BJ (cell line): ENCODE data around the gene OR52H1. TPM values are rescaled to one million over a fixed set of nuclear protein-coding genes. Genes with fewer than 3 reads are reported as not detected.

Experiments used
- CTCF ChIA-PET: fragments of 350-600 bp; formaldehyde crosslinking; extraction: SDS; loops from one replicate; lab custom pipeline; 2021; ENCODE audit warnings: antibody characterized with exemption, inconsistent platforms; lab: Yijun Ruan, JAX
- POLR2A ChIA-PET: fragments of 300-600 bp; sonication (Branson Sonifier 250); formaldehyde crosslinking; extraction: SDS; loops from one replicate; lab custom pipeline; 2021; ENCODE audit warnings: antibody characterized with exemption; lab: Charles Lee
- DNase-seq: peaks from one replicate; pipeline ENCODE4 v3.0.0-alpha.2; 2011; ENCODE audit warnings: low read depth
- H3K27me3 ChIP-seq: 2 replicates; pipeline ENCODE4 v1.6.0; 2011; ENCODE audit warnings: low read length; ENCODE audit not compliant: control insufficient read depth, insufficient read depth
- H3K36me3 ChIP-seq: 2 replicates; pipeline ENCODE4 v1.5.1; 2011; ENCODE audit warnings: low read length; ENCODE audit not compliant: control insufficient read depth, insufficient read depth
- H3K4me3 ChIP-seq: 2 replicates; pipeline ENCODE4 v1.5.1; 2011; ENCODE audit warnings: low read depth, mild to moderate bottlenecking, control low read depth, low read length
- CTCF ChIP-seq: IDR thresholded peaks from 2 replicates; pipeline ENCODE4 v1.5.1; 2011; ENCODE audit warnings: low read depth, mild to moderate bottlenecking, control low read depth, inconsistent platforms, low read length, moderate library complexity; ENCODE audit not compliant: insufficient read depth
- polyA plus RNA-seq: library from polyadenylated mRNA; depleted of rRNA; stranded (reverse); fragments of >200 nt; gene quantifications from 2 replicates; pipeline ENCODE4 v1.2.3, GENCODE V29; 2011

OR52H1 gene
- polyA plus RNA-seq, 1 experiment = not detected

GRCh38 chr11:5553343-5553742, 5.0 kb upstream of the OR52H1 start:
- Histone ChIP-seq H3K27me3 (no peaks in the 10 kb centered on the region; the same call in 1 of the 2 replicates), H3K36me3 (no peaks in the 10 kb centered on the region), H3K4me3 (no peak overlapping the region)
- TF ChIP-seq CTCF = no peak
- no peak for DNase-seq
- POLR2A ChIA-PET = no interaction called here
- CTCF ChIA-PET = interaction anchor here (0.8 kb wide), 1 partner anchor 77 kb away, joined by 3 read pairs; no protein-coding TSS in a partner anchor

GRCh38 chr11:5550440-5551095, 2.2 kb upstream of the OR52H1 start:
- Histone ChIP-seq H3K27me3 (no peaks in the 10 kb centered on the region), H3K4me3 (no peak overlapping the region), H3K36me3 (no peaks in the 10 kb centered on the region)
- TF ChIP-seq CTCF = no peak
- ChIA-PET CTCF (no interaction called here), POLR2A (no interaction called here)
- peak; percentile 51 for DNase-seq

- CTCF ChIA-PET = interaction anchor here (0.6 kb wide), 1 partner anchor 79 kb away, joined by 4 read pairs; no protein-coding TSS in a partner anchor
- Histone ChIP-seq H3K4me3 (no peak overlapping the region), H3K27me3 (no peaks in the 10 kb centered on the region), H3K36me3 (no peaks in the 10 kb centered on the region)
- no peak for DNase-seq
- POLR2A ChIA-PET = no interaction called here
- no peak for TF ChIP-seq CTCF
Observed at GRCh38 chr11:5547982-5548381, 358 bp downstream of the OR52H1 start.

GRCh38 chr11:5546457-5546856, 1.9 kb downstream of the OR52H1 start:
- no peak for DNase-seq
- ChIA-PET POLR2A (no interaction called here), CTCF (no interaction called here)
- TF ChIP-seq CTCF = no peak
- Histone ChIP-seq H3K27me3 (no peaks in the 10 kb centered on the region), H3K36me3 (no peaks in the 10 kb centered on the region), H3K4me3 (no peak overlapping the region)

- Histone ChIP-seq H3K36me3 (no peaks in the 10 kb centered on the region), H3K4me3 (no peak overlapping the region), H3K27me3 (no peaks in the 10 kb centered on the region)
- DNase-seq = no peak
- POLR2A ChIA-PET = no interaction called here
- TF ChIP-seq CTCF = no peak
- CTCF ChIA-PET = no interaction called here
Observed at GRCh38 chr11:5541427-5541826, 6.9 kb downstream of the OR52H1 start.
